Activated CD4-positive, alpha-beta memory T cell treated with anti-CD3 and anti-CD28 coated beads, Interleukin-2, amount 10 ng/mL, durations not matched to agents 7 days and 5 days (primary cell): Measurements from ENCODE around the gene POGK. TPM values are rescaled to one million over a fixed set of nuclear protein-coding genes. Genes with fewer than 3 reads are reported as not detected.

Source experiments
- CTCF ChIA-PET: fragments of 350-600 bp; sonication (Branson Sonifier 250); formaldehyde crosslinking; loops from one replicate; lab custom pipeline; 2021; ENCODE audit warnings: antibody characterized with exemption, inconsistent platforms; lab: Charles Lee
- POLR2A ChIA-PET: fragments of 350-600 bp; sonication (Branson Sonifier 250); formaldehyde crosslinking; loops from one replicate; lab custom pipeline; 2021; ENCODE audit warnings: antibody characterized with exemption; lab: Charles Lee
- DNase-seq: peaks from one replicate; pipeline ENCODE4 v3.0.0-alpha.2; 2020
- H3K27ac Mint-ChIP-seq: one replicate; pipeline ENCODE4 v1.8.0; 2021; ENCODE audit warnings: mild to moderate bottlenecking, mixed read lengths
- H3K27me3 Mint-ChIP-seq: one replicate; pipeline ENCODE4 v1.8.0; 2021; ENCODE audit warnings: mixed read lengths
- H3K36me3 Mint-ChIP-seq: one replicate; pipeline ENCODE4 v1.8.0; 2021; ENCODE audit warnings: low read depth, mixed read lengths
- H3K4me1 Mint-ChIP-seq: one replicate; pipeline ENCODE4 v1.8.0; 2021; ENCODE audit warnings: mixed read lengths
- H3K4me3 Mint-ChIP-seq: one replicate; pipeline ENCODE4 v1.8.0; 2021; ENCODE audit warnings: mild to moderate bottlenecking, mixed read lengths
- H3K9me3 Mint-ChIP-seq: one replicate; pipeline ENCODE4 v1.8.0; 2021; ENCODE audit warnings: mixed read lengths
- total RNA-seq, 2 experiments: library from RNA; stranded (reverse); gene quantifications; one replicate each; pipeline ENCODE4 v1.2.3, GENCODE V29; 2021

The POGK gene
- total RNA-seq, 2 experiments from 2014 or later: 34.4 to 36.5 TPM

DNA sequence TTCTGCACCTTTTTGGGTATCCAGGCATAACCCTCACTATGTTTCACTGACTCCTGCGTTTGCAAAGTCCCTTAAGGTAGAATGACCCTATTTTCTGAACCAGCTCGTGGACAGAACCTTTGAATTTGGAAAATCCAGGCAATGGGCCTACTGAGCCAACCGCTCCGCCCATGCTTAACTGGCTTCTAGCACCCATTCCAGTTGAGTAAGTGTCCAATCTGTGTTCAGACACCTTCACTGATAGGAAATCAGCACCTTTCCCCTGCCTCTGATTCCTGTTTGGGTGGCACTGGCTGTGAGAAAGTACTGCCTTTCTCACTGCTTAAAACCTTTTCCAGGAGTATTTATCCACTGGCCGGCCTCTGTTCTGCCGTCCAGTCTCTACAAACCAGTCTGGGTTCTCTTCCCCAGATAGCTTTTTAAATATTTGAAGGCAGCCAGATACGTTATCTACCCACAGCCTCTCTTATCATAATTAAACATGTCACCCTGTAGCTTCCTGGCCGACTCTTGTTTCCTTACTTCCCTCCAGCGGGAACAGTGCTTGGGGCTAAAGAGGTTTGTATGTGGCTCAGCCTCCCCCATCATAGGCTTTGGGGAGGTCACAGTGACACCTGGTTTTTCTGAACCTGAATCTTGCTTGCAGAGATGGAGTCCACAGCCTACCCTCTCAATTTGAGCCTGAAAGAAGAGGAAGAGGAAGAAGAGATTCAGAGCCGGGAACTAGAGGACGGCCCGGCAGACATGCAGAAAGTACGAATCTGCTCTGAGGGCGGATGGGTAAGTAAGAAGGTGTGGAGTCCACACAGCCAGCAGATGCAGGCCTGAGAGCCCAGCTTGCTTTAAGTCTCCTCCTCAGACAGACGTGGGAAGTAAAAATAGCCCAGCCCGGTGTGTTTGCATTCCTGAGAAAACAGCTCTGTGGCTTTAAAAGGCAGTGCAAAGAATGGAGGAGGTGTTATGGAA is 1.3 kb downstream of the POGK start:
- H3K36me3 Mint-ChIP-seq: peaks cover 43% of the 10 kb centered on the region
- no peak for DNase-seq
- ChIA-PET CTCF (interaction anchor here (2.4 kb wide), 1 partner anchor 35 kb away, joined by 9 read pairs; the partner anchor contains the start of gene TADA1), POLR2A (interaction anchor here (0.7 to 3.9 kb wide), 10 partner anchors 8 to 1097 kb away, joined by 3 to 30 read pairs (median 6); partner anchors contain the start of genes MPC2, POU2F1, TADA1 and TMCO1)
- H3K27me3 Mint-ChIP-seq: peaks cover 2% of the 10 kb centered on the region
- H3K9me3 Mint-ChIP-seq: no peaks in the 10 kb centered on the region
- H3K4me1 Mint-ChIP-seq: peaks cover 48% of the 10 kb centered on the region
- peak overlapping the region; percentile 73 for H3K27ac Mint-ChIP-seq
- peak overlapping the region; percentile 82 for H3K4me3 Mint-ChIP-seq

DNA sequence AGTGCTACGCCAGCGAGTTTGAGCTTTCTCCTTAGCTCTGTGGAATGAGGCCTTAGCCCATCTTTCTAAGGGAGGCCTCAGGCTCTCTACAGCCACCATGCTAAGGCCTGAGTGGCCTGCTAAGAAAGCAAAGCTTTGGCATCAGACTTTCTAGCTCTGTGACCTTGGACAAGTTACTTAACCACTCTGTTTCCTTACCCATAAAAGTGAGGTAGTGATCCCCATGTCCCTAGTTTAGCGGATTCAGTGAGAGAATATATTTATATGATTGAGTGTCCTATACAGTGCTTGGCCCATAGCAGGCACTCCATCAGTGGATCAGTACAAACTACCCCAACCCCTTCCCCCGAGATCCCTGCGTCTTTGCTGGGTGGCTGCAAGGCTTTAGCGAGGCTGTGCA is 4.0 kb downstream of the POGK start:
- Mint-ChIP-seq H3K4me3 (no peak overlapping the region), H3K27ac (no peak overlapping the region), H3K27me3 (no peaks in the 10 kb centered on the region), H3K9me3 (no peaks in the 10 kb centered on the region), H3K36me3 (peaks cover 69% of the 10 kb centered on the region), H3K4me1 (peaks cover 63% of the 10 kb centered on the region)
- DNase-seq: no peak
- POLR2A ChIA-PET: no interaction called here
- CTCF ChIA-PET: interaction anchor here (1.3 kb wide), 1 partner anchor 377 kb away, joined by 3 read pairs; no protein-coding TSS in a partner anchor

- no peaks in the 10 kb centered on the region for H3K9me3 Mint-ChIP-seq
- ChIA-PET POLR2A (no interaction called here), CTCF (interaction anchor here (1.3 kb wide), 1 partner anchor 376 kb away, joined by 3 read pairs; no protein-coding TSS in a partner anchor)
- peaks cover 59% of the 10 kb centered on the region for H3K4me1 Mint-ChIP-seq
- no peaks in the 10 kb centered on the region for H3K27me3 Mint-ChIP-seq
- peaks cover 76% of the 10 kb centered on the region for H3K36me3 Mint-ChIP-seq
- no peak overlapping the region for H3K4me3 Mint-ChIP-seq
- no peak for DNase-seq
- H3K27ac Mint-ChIP-seq: no peak overlapping the region
Measured at GRCh38 chr1:166843769-166844596, 4.7 kb downstream of the POGK start.

DNA sequence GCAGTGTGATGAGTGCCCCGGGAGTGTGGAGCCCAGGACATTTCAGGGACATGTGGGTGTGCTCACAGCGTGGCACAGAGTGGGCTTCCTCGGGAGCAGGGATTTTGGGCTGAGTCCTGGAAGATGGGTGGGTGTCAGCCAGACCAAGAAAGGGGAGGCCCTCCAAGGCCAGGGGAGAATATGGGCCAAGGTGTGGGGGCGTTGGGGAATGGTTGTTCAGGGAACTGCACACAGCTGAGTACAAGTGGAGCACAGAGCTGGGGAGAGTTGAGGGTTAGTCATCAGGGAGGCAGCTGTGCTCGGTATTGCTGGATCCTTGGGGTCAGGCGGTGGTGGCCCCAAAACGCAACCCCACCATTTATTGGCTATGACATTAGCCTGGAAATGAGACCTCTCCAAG is 5.5 kb downstream of the POGK start:
- Mint-ChIP-seq H3K4me3 (no peak overlapping the region), H3K4me1 (peaks cover 57% of the 10 kb centered on the region), H3K36me3 (peaks cover 84% of the 10 kb centered on the region), H3K27me3 (no peaks in the 10 kb centered on the region), H3K9me3 (no peaks in the 10 kb centered on the region), H3K27ac (no peak overlapping the region)
- DNase-seq: no peak
- ChIA-PET CTCF (no interaction called here), POLR2A (interaction anchor here (1.3 kb wide), 1 partner anchor 30 kb away, joined by 4 read pairs; no protein-coding TSS in a partner anchor)

DNA sequence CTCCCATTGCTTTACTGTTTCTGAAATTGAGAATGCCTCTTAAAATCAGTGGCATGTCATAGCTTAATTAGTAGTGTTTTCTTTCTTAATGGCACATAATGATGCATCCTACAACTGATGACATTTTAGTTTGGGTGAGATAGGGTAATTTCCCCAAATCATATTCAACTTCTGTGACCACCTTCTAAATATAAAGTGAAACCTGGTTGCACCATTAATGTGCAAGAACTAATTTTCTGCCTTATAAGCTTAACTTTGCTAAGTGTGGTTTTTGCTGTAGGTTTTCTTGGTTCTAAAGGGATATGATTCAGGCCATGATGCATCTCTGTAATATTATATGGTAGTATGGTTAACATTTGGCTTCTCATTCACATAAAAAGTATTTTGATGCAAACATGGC is 8.9 kb downstream of the POGK start:
- ChIA-PET CTCF (interaction anchor here (1.0 kb wide), 1 partner anchor 27 kb away, joined by 3 read pairs; no protein-coding TSS in a partner anchor), POLR2A (interaction anchor here (1.0 to 3.2 kb wide), 5 partner anchors 8 to 28 kb away, joined by 3 to 12 read pairs (median 3); partner anchors contain the start of genes POGK and TADA1)
- peaks cover 91% of the 10 kb centered on the region for H3K36me3 Mint-ChIP-seq
- H3K4me1 Mint-ChIP-seq: peaks cover 53% of the 10 kb centered on the region
- DNase-seq: no peak
- H3K4me3 Mint-ChIP-seq: no peak overlapping the region
- H3K9me3 Mint-ChIP-seq: no peaks in the 10 kb centered on the region
- peak overlapping the region; percentile 45 for H3K27ac Mint-ChIP-seq
- no peaks in the 10 kb centered on the region for H3K27me3 Mint-ChIP-seq

DNA sequence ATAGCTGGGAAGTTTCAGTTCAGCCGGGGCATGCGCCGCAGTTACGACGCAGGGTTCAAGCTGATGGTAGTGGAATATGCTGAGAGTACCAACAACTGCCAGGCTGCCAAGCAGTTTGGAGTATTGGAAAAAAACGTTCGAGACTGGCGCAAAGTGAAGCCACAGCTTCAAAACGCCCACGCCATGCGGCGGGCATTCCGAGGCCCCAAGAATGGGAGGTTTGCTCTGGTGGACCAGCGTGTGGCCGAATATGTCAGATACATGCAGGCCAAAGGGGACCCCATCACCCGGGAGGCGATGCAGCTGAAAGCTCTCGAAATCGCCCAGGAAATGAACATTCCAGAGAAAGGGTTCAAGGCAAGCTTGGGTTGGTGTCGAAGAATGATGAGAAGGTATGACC is 9.9 kb downstream of the POGK start:
- ChIA-PET CTCF (no interaction called here), POLR2A (interaction anchor here (1.6 to 3.2 kb wide), 2 partner anchors 9 to 27 kb away, joined by 10 to 12 read pairs; partner anchors contain the start of genes POGK and TADA1)
- Mint-ChIP-seq H3K36me3 (peaks cover 91% of the 10 kb centered on the region), H3K4me3 (no peak overlapping the region), H3K27ac (no peak overlapping the region), H3K9me3 (no peaks in the 10 kb centered on the region), H3K4me1 (peaks cover 45% of the 10 kb centered on the region), H3K27me3 (no peaks in the 10 kb centered on the region)
- DNase-seq: no peak

GRCh38 chr1:166852918-166853317 is 13.6 kb downstream of the POGK start:
- Mint-ChIP-seq H3K27me3 (no peaks in the 10 kb centered on the region), H3K9me3 (no peaks in the 10 kb centered on the region), H3K4me1 (peaks cover 22% of the 10 kb centered on the region), H3K27ac (no peak overlapping the region), H3K4me3 (no peak overlapping the region), H3K36me3 (peaks cover 80% of the 10 kb centered on the region)
- CTCF ChIA-PET: no interaction called here
- no peak for DNase-seq
- POLR2A ChIA-PET: no interaction called here

GRCh38 chr1:166855558-166855957 is 16.3 kb downstream of the POGK start:
- Mint-ChIP-seq H3K4me3 (no peak overlapping the region), H3K36me3 (peaks cover 69% of the 10 kb centered on the region), H3K4me1 (peaks cover 19% of the 10 kb centered on the region), H3K27ac (no peak overlapping the region), H3K27me3 (no peaks in the 10 kb centered on the region), H3K9me3 (no peaks in the 10 kb centered on the region)
- ChIA-PET POLR2A (interaction anchor here (0.6 kb wide), 1 partner anchor 14 kb away, joined by 4 read pairs; no protein-coding TSS in a partner anchor), CTCF (interaction anchor here (0.8 to 1.1 kb wide), 2 partner anchors 9 to 204 kb away, joined by 3 read pairs; no protein-coding TSS in a partner anchor)
- DNase-seq: no peak

DNA sequence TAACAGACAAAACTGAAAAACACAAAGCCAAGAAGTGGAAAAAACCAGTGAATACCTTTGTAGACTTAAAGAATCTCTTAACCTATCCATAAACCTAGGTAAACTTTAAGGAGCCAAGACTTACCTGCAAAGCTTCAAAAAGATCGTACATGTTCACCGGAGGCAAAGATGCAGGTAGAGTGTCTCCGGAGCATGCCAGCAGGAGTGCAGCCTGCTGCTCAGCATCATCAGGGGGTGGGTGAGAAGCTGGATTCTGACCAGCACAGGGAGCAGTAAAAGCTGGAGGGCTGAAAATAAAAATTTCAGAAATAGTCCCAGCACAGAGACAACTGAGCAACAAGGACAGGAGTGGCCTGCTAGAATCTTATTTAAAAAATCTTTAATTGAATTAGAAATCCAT is 18.7 kb downstream of the POGK start:
- no peak for DNase-seq
- H3K36me3 Mint-ChIP-seq: peaks cover 64% of the 10 kb centered on the region
- no peak overlapping the region for H3K27ac Mint-ChIP-seq
- H3K27me3 Mint-ChIP-seq: no peaks in the 10 kb centered on the region
- no peaks in the 10 kb centered on the region for H3K9me3 Mint-ChIP-seq
- ChIA-PET CTCF (interaction anchor here (1.4 kb wide), 1 partner anchor 47 kb away, joined by 4 read pairs; no protein-coding TSS in a partner anchor), POLR2A (interaction anchor here (1.0 kb wide), 1 partner anchor 12 kb away, joined by 3 read pairs; no protein-coding TSS in a partner anchor)
- H3K4me1 Mint-ChIP-seq: peaks cover 4% of the 10 kb centered on the region
- H3K4me3 Mint-ChIP-seq: no peak overlapping the region

DNA sequence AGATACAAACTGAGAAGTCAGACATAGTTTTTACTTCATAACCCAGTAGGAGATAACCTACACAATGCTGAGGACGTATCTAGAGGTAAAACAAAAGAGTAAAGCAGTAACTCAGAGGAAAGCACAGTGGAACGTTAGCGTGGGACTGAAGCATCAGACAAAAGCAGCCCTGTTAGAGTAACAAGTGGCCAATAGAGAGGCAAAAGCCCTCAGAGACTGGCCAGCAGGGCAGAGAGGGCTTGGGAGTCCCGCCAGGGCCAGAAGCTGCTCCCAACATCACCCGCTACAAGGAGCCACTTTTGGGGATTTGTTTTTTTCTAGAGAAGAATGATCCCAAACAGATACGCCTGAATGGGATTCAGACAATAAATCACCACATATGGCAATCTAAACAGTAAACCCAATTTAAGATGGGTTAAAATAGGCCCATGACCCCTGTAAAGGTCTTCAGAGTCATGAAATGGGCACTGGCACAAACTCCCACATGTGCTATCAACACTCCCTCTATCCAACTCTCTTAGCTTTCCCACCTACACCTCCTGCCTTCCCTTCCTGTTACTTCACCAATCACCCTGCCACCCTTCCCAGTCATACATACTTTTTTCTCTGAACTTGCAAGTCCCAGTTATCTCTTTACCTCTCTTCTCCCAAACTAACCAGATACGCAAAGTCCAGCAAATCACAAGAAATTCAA is 19.6 kb downstream of the POGK start:
- Mint-ChIP-seq H3K27ac (no peak overlapping the region), H3K36me3 (peaks cover 55% of the 10 kb centered on the region), H3K9me3 (no peaks in the 10 kb centered on the region), H3K27me3 (no peaks in the 10 kb centered on the region), H3K4me1 (peaks cover 3% of the 10 kb centered on the region), H3K4me3 (no peak overlapping the region)
- POLR2A ChIA-PET: interaction anchor here (1.0 kb wide), 2 partner anchors 11 to 13 kb away, joined by 3 read pairs; no protein-coding TSS in a partner anchor
- no peak for DNase-seq
- CTCF ChIA-PET: interaction anchor here (1.4 kb wide), 1 partner anchor 46 kb away, joined by 4 read pairs; no protein-coding TSS in a partner anchor

- no peak for DNase-seq
- ChIA-PET CTCF (no interaction called here), POLR2A (interaction anchor here (0.6 to 1.0 kb wide), 2 partner anchors 12 to 127 kb away, joined by 3 read pairs; no protein-coding TSS in a partner anchor)
- no peak overlapping the region for H3K27ac Mint-ChIP-seq
- no peaks in the 10 kb centered on the region for H3K9me3 Mint-ChIP-seq
- H3K4me3 Mint-ChIP-seq: no peak overlapping the region
- peaks cover 3% of the 10 kb centered on the region for H3K4me1 Mint-ChIP-seq
- H3K36me3 Mint-ChIP-seq: peaks cover 54% of the 10 kb centered on the region
- no peaks in the 10 kb centered on the region for H3K27me3 Mint-ChIP-seq
Measured at GRCh38 chr1:166859597-166859996, 20.3 kb downstream of the POGK start.
